Breast epithelium (tissue), 4 donors: ENCODE results near the gene SOX10. TPM values are rescaled to one million over a fixed set of nuclear protein-coding genes. Genes with fewer than 3 reads are reported as not detected.

Experiments used
- DNase-seq, 2 donors: peaks; one replicate each; pipeline ENCODE4 v3.0.0-alpha.2; 2019; ENCODE audit warnings: low spot score in 2 of 2
- H3K27ac ChIP-seq, 2 donors: fragments of 200-600 bp; sonication (generic) in 1 of 2; one replicate each; pipeline ENCODE4 v1.5.1; 2016 to 2019; ENCODE audit warnings: mild to moderate bottlenecking in 1 of 2
- H3K27me3 ChIP-seq, 2 donors: fragments of 200-600 bp; sonication (generic) in 1 of 2; one replicate each; pipeline versions ENCODE4 v1.5.1 to v1.6.0; 2017 to 2019; ENCODE audit warnings: control low read depth in 1 of 2, mild to moderate bottlenecking in 1 of 2
- H3K36me3 ChIP-seq: fragments of 200-600 bp; one replicate; pipeline ENCODE4 v1.5.1; 2019
- H3K4me1 ChIP-seq, 2 donors: fragments of 200-600 bp; sonication (generic); one replicate each; pipeline ENCODE4 v1.5.1; 2016 to 2019; ENCODE audit warnings: control low read depth in 1 of 2
- H3K4me3 ChIP-seq, 3 donors: fragments of 200-600 bp; sonication (generic); 1 replicate in 2 of 3; 2 replicates in 1 of 3; pipeline ENCODE4 v1.5.1; 2016 to 2019; ENCODE audit warnings: mild to moderate bottlenecking in 3 of 3, moderate library complexity in 2 of 3
- H3K9me3 ChIP-seq, 2 donors: fragments of 200-600 bp; sonication (generic) in 1 of 2; one replicate each; pipeline ENCODE4 v1.5.1; 2016 to 2019; ENCODE audit warnings: control low read depth in 1 of 2
- CTCF ChIP-seq, 3 donors: fragments of 450-650 bp; IDR thresholded peaks; one replicate each; pipeline ENCODE4 v1.5.1; 2016 to 2017; ENCODE audit warnings: antibody characterized with exemption in 3 of 3, mild to moderate bottlenecking in 3 of 3, moderate library complexity in 3 of 3
- POLR2A ChIP-seq: fragments of 450-650 bp; IDR thresholded peaks from one replicate; pipeline ENCODE4 v1.6.1; 2016; ENCODE audit warnings: antibody characterized with exemption, mild to moderate bottlenecking, moderate library complexity
- POLR2AphosphoS5 ChIP-seq, 3 donors: sonication (generic); formaldehyde crosslinking; IDR thresholded peaks; one replicate each; pipeline ENCODE4 v1.6.1; 2017; ENCODE audit warnings: antibody characterized with exemption in 3 of 3
- intact Hi-C: fragments of 100-400 bp; cut with DNase I; formaldehyde crosslinking; loops from one replicate; pipeline ENCODE4 v1.15.1; 2023; ENCODE audit warnings: low total_unique reads
- total RNA-seq, 3 donors: library from RNA; depleted of rRNA; stranded (reverse); fragments of >200 nt; gene quantifications; one replicate each; pipeline ENCODE4 v1.1.0, GENCODE V29; 2016

Gene SOX10
- total RNA-seq, 3 donors from 2014 or later = 0.16 to 101 (median 24.9) TPM

- no peak overlapping the region for H3K27ac ChIP-seq
- H3K9me3 ChIP-seq = no peaks in the 10 kb centered on the region
- H3K27me3 ChIP-seq = no peaks in the 10 kb centered on the region
- intact Hi-C loops = no loop called here
- H3K4me1 ChIP-seq = no peaks in the 10 kb centered on the region
- TF ChIP-seq POLR2AphosphoS5 (IDR thresholded peaks at IDR 0.05) (no peak), CTCF (IDR thresholded peaks at IDR 0.05) (no peak), POLR2A (no peak)
- peaks cover 5% of the 10 kb centered on the region for H3K36me3 ChIP-seq
- H3K4me3 ChIP-seq = no peak overlapping the region
- DNase-seq = no peak
Observed at GRCh38 chr22:37943825-37944198, 40.5 kb downstream of the SOX10 start.

- DNase-seq = no peak
- no peak overlapping the region for H3K4me3 ChIP-seq
- H3K36me3 ChIP-seq = peaks cover 5% of the 10 kb centered on the region
- H3K27ac ChIP-seq = no peak overlapping the region
- no peaks in the 10 kb centered on the region for H3K4me1 ChIP-seq
- intact Hi-C loops = no loop called here
- no peaks in the 10 kb centered on the region for H3K9me3 ChIP-seq
- TF ChIP-seq POLR2AphosphoS5 (IDR thresholded peaks at IDR 0.05) = no peak
- TF ChIP-seq CTCF (IDR thresholded peaks at IDR 0.05) = no peak
- no peak for TF ChIP-seq POLR2A
- H3K27me3 ChIP-seq = no peaks in the 10 kb centered on the region
Observed at GRCh38 chr22:37943136-37943824, 41.1 kb downstream of the SOX10 start.

- Histone ChIP-seq H3K27ac (peak overlapping the region in 1 of 2 donors; percentile 3), H3K27me3 (no peaks in the 10 kb centered on the region), H3K36me3 (peaks cover 5% of the 10 kb centered on the region), H3K4me1 (no peaks in the 10 kb centered on the region), H3K9me3 (no peaks in the 10 kb centered on the region), H3K4me3 (no peak overlapping the region)
- intact Hi-C loops = no loop called here
- TF ChIP-seq POLR2A (no peak), CTCF (IDR thresholded peaks at IDR 0.05) (no peak), POLR2AphosphoS5 (IDR thresholded peaks at IDR 0.05) (no peak)
- DNase-seq = no peak
Observed at GRCh38 chr22:37942133-37942532, 42.2 kb downstream of the SOX10 start.

- H3K4me3 ChIP-seq = no peak overlapping the region
- no peak for TF ChIP-seq POLR2A
- peaks cover 5% of the 10 kb centered on the region for H3K36me3 ChIP-seq
- H3K9me3 ChIP-seq = no peaks in the 10 kb centered on the region
- no peak overlapping the region for H3K27ac ChIP-seq
- H3K27me3 ChIP-seq = no peaks in the 10 kb centered on the region
- H3K4me1 ChIP-seq = no peaks in the 10 kb centered on the region
- intact Hi-C loops = no loop called here
- DNase-seq = no peak
Observed at GRCh38 chr22:37940698-37941376, 43.5 kb downstream of the SOX10 start.

- H3K36me3 ChIP-seq = no peaks in the 10 kb centered on the region
Observed at GRCh38 chr22:37933711-37934376, 50.5 kb downstream of the SOX10 start.

More at GRCh38 chr22:37933711-37934376, 50.5 kb downstream of the SOX10 start:
- peak; percentile 90 to 91 for DNase-seq
- H3K9me3 ChIP-seq = no peaks in the 10 kb centered on the region
- no peaks in the 10 kb centered on the region for H3K27me3 ChIP-seq
- H3K4me3 ChIP-seq = no peak overlapping the region
- intact Hi-C loops = no loop called here
- H3K4me1 ChIP-seq = peaks cover 8 to 13% of the 10 kb centered on the region in 2 donors
- TF ChIP-seq POLR2AphosphoS5 (IDR thresholded peaks at IDR 0.05) (peak; percentile 40 to 70 (median 60)), CTCF (IDR thresholded peaks at IDR 0.05) (peak; percentile 87 to 98 (median 98)), POLR2A (no peak)
- H3K27ac ChIP-seq = peak overlapping the region; percentile 78 to 83
